ENCODE measurements around the gene ZBTB3. TPM values are rescaled to one million over a fixed set of nuclear protein-coding genes. Genes with fewer than 3 reads are reported as not detected.

The ZBTB3 gene
- total RNA-seq, 1 experiment from 2014 or later: 82.3 TPM

DNA sequence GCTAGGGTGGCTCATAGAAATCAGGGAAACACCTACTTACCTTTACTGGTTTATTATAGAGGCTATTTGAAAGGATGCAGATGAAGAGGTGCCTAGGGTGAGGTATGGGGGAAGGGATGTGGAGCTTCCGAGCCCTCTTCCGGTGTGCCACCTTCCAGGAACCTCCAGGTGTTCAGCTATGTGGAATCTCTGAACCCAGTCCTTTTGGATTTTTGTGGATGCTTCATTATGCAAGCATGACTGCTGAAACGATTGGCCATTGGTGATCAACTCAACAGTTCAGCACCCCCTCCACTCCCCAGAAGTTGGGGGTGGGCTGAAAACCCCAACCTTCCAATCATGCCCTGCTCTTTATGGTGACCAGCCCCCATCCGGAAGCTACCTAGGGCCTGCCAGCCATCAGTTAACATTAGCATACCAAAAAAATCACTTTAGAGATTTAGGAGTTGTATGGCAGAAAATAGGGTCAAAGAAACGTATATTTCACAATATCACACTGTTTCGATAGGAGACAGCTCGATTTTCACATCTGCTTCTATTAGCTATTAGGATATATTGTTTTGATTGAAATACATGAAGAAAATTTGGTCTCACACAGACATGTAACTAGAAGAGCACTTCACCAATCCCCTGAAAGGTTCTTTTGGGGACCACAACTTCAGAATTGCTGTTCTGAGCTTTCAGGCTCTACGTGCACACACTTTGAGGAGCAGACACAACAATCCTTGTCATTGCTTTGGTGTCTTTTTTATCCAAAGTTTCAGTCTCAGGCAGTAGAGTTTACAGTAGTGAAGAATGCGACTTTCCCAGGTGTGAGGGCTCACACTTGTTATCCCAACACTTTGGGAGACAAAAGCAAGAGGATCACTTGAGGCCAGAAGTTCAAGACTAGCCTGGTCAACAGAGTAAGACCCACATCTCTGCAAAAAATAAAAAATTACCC is 4.2 kb upstream of the ZBTB3 start:
- Mint-ChIP-seq H3K36me3 (peaks cover 13% of the 10 kb centered on the region), H3K27me3 (ENCODE audit: low read depth) (no peaks in the 10 kb centered on the region; the same call in 1 of the 2 replicates), H3K9me3 (no peaks in the 10 kb centered on the region), H3K27ac (peak overlapping the region; percentile 98), H3K4me1 (peaks cover 44% of the 10 kb centered on the region), H3K4me3 (peak overlapping the region; percentile 91)
- ChIA-PET POLR2A (interaction anchor here (0.5 to 3.4 kb wide), 13 partner anchors 10 to 98 kb away, joined by 3 to 14 read pairs (median 5); partner anchors contain the start of genes C11orf98, CSKMT, HNRNPUL2 and TAF6L), CTCF (interaction anchor here (0.6 to 5.4 kb wide), 9 partner anchors 12 to 1161 kb away, joined by 3 to 66 read pairs (median 4); partner anchors contain the start of genes C11orf98, CSKMT, HNRNPUL2 and STX5)
- DNase-seq (ENCODE audit: low spot score) (peak; percentile 78), ATAC-seq (peak; percentile 50)
- TF ChIP-seq, protein P1, sequence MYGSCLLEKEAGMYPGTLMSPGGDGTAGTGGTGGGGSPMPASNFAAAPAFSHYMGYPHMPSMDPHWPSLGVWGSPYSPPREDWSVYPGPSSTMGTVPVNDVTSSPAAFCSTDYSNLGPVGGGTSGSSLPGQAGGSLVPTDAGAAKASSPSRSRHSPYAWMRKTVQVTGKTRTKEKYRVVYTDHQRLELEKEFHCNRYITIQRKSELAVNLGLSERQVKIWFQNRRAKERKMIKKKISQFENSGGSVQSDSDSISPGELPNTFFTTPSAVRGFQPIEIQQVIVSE (CRISPR knock-in tag; IDR thresholded peaks at IDR 0.05; ENCODE audit: borderline replicate concordance): no peak
- no peak for TF ChIP-seq TCF7 (CRISPR knock-in tag; IDR thresholded peaks at IDR 0.05; ENCODE audit: low read depth)
- TF ChIP-seq, protein P2, sequence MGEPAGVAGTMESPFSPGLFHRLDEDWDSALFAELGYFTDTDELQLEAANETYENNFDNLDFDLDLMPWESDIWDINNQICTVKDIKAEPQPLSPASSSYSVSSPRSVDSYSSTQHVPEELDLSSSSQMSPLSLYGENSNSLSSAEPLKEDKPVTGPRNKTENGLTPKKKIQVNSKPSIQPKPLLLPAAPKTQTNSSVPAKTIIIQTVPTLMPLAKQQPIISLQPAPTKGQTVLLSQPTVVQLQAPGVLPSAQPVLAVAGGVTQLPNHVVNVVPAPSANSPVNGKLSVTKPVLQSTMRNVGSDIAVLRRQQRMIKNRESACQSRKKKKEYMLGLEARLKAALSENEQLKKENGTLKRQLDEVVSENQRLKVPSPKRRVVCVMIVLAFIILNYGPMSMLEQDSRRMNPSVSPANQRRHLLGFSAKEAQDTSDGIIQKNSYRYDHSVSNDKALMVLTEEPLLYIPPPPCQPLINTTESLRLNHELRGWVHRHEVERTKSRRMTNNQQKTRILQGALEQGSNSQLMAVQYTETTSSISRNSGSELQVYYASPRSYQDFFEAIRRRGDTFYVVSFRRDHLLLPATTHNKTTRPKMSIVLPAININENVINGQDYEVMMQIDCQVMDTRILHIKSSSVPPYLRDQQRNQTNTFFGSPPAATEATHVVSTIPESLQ (CRISPR knock-in tag; IDR thresholded peaks at IDR 0.05): no peak
- no peak for TF ChIP-seq NR2C2 (CRISPR knock-in tag; IDR thresholded peaks at IDR 0.05)
- peak; percentile 46; the same call in 1 of the 2 replicates for TF ChIP-seq NFYB (CRISPR knock-in tag; conservative IDR thresholded peaks at IDR 0.05; ENCODE audit: low read depth)
- TF ChIP-seq, protein P3, sequence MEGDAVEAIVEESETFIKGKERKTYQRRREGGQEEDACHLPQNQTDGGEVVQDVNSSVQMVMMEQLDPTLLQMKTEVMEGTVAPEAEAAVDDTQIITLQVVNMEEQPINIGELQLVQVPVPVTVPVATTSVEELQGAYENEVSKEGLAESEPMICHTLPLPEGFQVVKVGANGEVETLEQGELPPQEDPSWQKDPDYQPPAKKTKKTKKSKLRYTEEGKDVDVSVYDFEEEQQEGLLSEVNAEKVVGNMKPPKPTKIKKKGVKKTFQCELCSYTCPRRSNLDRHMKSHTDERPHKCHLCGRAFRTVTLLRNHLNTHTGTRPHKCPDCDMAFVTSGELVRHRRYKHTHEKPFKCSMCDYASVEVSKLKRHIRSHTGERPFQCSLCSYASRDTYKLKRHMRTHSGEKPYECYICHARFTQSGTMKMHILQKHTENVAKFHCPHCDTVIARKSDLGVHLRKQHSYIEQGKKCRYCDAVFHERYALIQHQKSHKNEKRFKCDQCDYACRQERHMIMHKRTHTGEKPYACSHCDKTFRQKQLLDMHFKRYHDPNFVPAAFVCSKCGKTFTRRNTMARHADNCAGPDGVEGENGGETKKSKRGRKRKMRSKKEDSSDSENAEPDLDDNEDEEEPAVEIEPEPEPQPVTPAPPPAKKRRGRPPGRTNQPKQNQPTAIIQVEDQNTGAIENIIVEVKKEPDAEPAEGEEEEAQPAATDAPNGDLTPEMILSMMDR (IDR thresholded peaks at IDR 0.05): no peak
- TF ChIP-seq, protein P4, sequence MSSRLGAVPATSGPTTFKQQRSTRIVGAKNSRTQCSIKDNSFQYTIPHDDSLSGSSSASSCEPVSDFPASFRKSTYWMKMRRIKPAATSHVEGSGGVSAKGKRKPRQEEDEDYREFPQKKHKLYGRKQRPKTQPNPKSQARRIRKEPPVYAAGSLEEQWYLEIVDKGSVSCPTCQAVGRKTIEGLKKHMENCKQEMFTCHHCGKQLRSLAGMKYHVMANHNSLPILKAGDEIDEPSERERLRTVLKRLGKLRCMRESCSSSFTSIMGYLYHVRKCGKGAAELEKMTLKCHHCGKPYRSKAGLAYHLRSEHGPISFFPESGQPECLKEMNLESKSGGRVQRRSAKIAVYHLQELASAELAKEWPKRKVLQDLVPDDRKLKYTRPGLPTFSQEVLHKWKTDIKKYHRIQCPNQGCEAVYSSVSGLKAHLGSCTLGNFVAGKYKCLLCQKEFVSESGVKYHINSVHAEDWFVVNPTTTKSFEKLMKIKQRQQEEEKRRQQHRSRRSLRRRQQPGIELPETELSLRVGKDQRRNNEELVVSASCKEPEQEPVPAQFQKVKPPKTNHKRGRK (CRISPR knock-in tag; IDR thresholded peaks at IDR 0.05; ENCODE audit: borderline replicate concordance): 0 out of 2 replicates have a peak, but pooled peaks have one; percentile 61
- TF ChIP-seq ZNF138 (CRISPR knock-in tag; conservative IDR thresholded peaks at IDR 0.05): no peak
- TF ChIP-seq CREB1 (CRISPR knock-in tag; IDR thresholded peaks at IDR 0.05): no peak
- TF ChIP-seq SOX15 (CRISPR knock-in tag; IDR thresholded peaks at IDR 0.05): no peak
- TF ChIP-seq, protein P5, sequence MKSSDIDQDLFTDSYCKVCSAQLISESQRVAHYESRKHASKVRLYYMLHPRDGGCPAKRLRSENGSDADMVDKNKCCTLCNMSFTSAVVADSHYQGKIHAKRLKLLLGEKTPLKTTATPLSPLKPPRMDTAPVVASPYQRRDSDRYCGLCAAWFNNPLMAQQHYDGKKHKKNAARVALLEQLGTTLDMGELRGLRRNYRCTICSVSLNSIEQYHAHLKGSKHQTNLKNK (CRISPR knock-in tag; IDR thresholded peaks at IDR 0.05): no peak
- TF ChIP-seq, protein P6, sequence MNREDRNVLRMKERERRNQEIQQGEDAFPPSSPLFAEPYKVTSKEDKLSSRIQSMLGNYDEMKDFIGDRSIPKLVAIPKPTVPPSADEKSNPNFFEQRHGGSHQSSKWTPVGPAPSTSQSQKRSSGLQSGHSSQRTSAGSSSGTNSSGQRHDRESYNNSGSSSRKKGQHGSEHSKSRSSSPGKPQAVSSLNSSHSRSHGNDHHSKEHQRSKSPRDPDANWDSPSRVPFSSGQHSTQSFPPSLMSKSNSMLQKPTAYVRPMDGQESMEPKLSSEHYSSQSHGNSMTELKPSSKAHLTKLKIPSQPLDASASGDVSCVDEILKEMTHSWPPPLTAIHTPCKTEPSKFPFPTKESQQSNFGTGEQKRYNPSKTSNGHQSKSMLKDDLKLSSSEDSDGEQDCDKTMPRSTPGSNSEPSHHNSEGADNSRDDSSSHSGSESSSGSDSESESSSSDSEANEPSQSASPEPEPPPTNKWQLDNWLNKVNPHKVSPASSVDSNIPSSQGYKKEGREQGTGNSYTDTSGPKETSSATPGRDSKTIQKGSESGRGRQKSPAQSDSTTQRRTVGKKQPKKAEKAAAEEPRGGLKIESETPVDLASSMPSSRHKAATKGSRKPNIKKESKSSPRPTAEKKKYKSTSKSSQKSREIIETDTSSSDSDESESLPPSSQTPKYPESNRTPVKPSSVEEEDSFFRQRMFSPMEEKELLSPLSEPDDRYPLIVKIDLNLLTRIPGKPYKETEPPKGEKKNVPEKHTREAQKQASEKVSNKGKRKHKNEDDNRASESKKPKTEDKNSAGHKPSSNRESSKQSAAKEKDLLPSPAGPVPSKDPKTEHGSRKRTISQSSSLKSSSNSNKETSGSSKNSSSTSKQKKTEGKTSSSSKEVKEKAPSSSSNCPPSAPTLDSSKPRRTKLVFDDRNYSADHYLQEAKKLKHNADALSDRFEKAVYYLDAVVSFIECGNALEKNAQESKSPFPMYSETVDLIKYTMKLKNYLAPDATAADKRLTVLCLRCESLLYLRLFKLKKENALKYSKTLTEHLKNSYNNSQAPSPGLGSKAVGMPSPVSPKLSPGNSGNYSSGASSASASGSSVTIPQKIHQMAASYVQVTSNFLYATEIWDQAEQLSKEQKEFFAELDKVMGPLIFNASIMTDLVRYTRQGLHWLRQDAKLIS (CRISPR knock-in tag; IDR thresholded peaks at IDR 0.05; ENCODE audit: borderline replicate concordance): 0 out of 2 replicates have a peak, but pooled peaks have one; percentile 32
- TF ChIP-seq, protein P7, sequence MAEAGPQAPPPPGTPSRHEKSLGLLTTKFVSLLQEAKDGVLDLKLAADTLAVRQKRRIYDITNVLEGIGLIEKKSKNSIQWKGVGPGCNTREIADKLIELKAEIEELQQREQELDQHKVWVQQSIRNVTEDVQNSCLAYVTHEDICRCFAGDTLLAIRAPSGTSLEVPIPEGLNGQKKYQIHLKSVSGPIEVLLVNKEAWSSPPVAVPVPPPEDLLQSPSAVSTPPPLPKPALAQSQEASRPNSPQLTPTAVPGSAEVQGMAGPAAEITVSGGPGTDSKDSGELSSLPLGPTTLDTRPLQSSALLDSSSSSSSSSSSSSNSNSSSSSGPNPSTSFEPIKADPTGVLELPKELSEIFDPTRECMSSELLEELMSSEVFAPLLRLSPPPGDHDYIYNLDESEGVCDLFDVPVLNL (CRISPR knock-in tag; IDR thresholded peaks at IDR 0.05; ENCODE audit: borderline replicate concordance, low read depth): no peak
- TF ChIP-seq FOXK1 (CRISPR knock-in tag; IDR thresholded peaks at IDR 0.05): peak; percentile 44; the same call in 1 of the 2 replicates
- TF ChIP-seq, protein P8, sequence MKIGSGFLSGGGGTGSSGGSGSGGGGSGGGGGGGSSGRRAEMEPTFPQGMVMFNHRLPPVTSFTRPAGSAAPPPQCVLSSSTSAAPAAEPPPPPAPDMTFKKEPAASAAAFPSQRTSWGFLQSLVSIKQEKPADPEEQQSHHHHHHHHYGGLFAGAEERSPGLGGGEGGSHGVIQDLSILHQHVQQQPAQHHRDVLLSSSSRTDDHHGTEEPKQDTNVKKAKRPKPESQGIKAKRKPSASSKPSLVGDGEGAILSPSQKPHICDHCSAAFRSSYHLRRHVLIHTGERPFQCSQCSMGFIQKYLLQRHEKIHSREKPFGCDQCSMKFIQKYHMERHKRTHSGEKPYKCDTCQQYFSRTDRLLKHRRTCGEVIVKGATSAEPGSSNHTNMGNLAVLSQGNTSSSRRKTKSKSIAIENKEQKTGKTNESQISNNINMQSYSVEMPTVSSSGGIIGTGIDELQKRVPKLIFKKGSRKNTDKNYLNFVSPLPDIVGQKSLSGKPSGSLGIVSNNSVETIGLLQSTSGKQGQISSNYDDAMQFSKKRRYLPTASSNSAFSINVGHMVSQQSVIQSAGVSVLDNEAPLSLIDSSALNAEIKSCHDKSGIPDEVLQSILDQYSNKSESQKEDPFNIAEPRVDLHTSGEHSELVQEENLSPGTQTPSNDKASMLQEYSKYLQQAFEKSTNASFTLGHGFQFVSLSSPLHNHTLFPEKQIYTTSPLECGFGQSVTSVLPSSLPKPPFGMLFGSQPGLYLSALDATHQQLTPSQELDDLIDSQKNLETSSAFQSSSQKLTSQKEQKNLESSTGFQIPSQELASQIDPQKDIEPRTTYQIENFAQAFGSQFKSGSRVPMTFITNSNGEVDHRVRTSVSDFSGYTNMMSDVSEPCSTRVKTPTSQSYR (CRISPR knock-in tag; IDR thresholded peaks at IDR 0.05): peak; percentile 79
- no peak for TF ChIP-seq ZNF317 (CRISPR knock-in tag; IDR thresholded peaks at IDR 0.05; ENCODE audit: borderline replicate concordance, low read depth)
- peak; percentile 35; the same call in 1 of the 2 replicates for TF ChIP-seq TEAD1 (CRISPR knock-in tag; IDR thresholded peaks at IDR 0.05)
- TF ChIP-seq SP1 (CRISPR knock-in tag; conservative IDR thresholded peaks at IDR 0.05): peak; percentile 69
- TF ChIP-seq PRRX2 (CRISPR knock-in tag; IDR thresholded peaks at IDR 0.05): no peak
- no peak for TF ChIP-seq ZNF671 (CRISPR knock-in tag; IDR thresholded peaks at IDR 0.05)

Data from WTC11 (cell line).